ENCODE data around the gene VDAC2. TPM values are rescaled to one million over a fixed set of nuclear protein-coding genes. Genes with fewer than 3 reads are reported as not detected.

Gene VDAC2
- total RNA-seq, 1 experiment from 2014 or later = 200 TPM

DNA sequence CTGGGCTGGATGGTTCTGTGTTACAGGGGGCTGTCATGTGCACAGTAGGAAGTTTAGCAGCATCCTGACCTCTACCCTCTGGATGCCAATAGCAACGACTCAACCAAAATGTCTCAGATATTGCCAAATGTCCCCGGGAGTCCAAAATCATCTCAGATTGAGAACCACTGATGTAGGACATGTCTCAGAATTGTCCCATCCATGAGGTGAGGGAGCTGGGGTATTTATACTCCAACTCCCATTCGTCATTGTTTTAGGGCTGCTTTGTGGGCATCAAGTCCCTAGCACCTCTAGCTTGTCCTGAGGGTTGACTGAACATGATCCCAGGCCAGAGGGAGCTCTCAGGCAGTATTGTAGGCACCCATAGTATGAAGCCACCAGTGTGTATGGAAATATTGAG lies 50.4 kb downstream of the VDAC2 start:
- H3K9me3 ChIP-seq = no peaks in the 10 kb centered on the region

DNA sequence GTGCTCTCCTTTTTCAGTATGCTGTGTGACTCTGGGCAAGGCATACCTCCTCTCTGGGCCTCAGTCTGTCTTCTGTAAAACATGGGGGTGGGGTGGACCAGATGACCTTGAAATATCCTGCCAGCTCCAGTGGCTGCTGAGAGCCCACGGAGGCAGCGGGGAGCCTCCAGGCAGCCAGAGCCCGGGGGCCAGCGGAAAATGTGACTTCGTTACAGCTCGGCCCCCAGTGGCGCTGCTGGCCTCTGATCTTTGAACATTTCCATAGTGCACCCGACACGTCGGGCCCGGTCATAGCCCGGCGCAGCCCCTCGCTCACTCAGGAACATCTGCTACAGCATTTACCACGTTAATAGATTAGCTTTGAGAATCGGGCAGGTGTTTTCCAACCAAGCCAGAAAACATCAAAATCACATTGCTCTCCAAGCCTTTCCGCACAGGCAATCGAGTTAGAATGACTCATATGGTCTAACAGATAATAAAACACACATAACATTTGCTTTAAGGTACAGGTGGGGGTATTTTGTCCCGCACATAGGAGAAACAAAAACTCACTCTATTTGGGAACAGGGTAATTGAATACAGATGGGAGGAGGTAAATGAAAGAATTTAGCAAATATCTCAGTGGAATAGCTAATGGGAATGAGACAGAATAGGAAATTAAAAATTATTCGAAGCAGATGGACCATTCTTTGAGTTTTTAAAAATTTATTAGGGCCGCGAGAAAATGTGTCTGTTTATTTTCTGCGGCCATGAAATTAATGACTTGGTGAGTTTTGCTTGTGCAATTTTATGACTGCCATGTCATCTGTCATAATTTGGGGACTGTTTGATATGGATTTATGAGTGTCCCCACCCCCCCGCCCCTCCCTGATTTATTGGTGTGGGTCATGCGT lies 51.5 kb downstream of the VDAC2 start:
- H3K9me3 ChIP-seq = no peaks in the 10 kb centered on the region
- no peaks in the 10 kb centered on the region for H3K27me3 ChIP-seq
- no peaks in the 10 kb centered on the region for H3K36me3 ChIP-seq
- no peak for DNase-seq
- H3K4me3 ChIP-seq = no peak overlapping the region

More for the DNA sequence above, 50.4 kb downstream of the VDAC2 start:
- DNase-seq = no peak
- H3K4me3 ChIP-seq = no peak overlapping the region
- no peaks in the 10 kb centered on the region for H3K36me3 ChIP-seq
- no peaks in the 10 kb centered on the region for H3K27me3 ChIP-seq

DNA sequence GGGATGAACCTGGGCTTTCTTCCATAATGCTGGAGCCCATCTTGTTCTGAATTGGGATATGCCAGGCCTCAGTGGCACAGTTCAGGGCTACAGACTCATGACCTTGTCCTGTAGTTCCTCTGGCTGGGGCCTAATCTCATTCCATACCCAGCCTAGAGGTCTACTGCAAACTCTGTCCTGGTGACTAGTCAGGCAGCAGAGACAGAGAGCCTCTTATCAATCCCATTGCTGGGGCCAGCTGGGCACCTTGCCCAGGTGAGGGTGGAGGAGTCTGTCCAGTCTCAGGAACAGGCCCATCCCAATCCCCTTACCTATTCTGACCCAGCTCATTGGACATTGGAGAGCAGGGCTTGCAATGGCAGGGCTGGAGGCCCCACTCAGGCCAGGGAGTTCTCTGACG lies 53.2 kb downstream of the VDAC2 start:
- DNase-seq = no peak
- no peak overlapping the region for H3K4me3 ChIP-seq
- no peaks in the 10 kb centered on the region for H3K36me3 ChIP-seq
- no peaks in the 10 kb centered on the region for H3K9me3 ChIP-seq
- H3K27me3 ChIP-seq = no peaks in the 10 kb centered on the region

DNA sequence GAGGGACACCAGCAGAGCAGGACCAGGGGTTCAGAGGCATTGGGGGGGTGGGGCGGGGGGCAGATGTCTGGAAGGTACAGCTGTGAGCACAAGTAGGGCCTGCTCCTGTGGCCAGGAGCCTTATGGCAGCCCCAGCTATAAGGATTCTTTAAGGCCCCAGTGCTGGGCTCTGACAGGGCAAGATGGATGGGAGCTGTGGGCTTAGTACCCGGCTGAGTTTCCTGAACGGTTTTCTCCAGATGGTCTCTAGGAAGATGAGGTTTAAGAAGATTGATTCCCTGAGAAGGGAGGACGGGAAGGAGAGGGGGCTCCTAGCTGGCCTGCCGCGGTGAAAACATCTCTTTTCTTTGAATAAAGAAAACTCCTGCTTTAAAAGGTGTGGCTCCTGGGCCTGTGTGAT lies 55.3 kb downstream of the VDAC2 start:
- DNase-seq = no peak
- H3K27me3 ChIP-seq = no peaks in the 10 kb centered on the region
- H3K9me3 ChIP-seq = no peaks in the 10 kb centered on the region
- no peak overlapping the region for H3K4me3 ChIP-seq
- no peaks in the 10 kb centered on the region for H3K36me3 ChIP-seq

DNA sequence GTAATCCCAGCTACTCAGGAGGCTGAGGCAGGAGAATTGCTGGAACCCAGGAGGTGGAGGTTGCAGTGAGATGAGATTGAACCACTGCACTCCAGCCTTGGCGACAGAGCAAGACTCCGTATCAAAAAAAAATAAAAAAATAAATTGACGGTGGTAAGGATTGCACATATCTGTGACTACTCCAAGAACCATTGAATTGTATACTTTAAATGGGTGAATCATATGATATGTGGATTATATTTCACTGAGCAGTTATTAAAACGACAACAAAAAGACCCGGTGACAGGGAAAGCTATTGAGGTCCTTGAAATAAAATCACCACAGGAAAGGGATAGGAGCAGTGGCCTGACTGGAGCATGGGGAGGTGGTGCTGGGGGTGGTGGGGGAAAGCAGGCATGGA lies 56.3 kb downstream of the VDAC2 start:
- no peak for DNase-seq
- no peaks in the 10 kb centered on the region for H3K36me3 ChIP-seq

DNA sequence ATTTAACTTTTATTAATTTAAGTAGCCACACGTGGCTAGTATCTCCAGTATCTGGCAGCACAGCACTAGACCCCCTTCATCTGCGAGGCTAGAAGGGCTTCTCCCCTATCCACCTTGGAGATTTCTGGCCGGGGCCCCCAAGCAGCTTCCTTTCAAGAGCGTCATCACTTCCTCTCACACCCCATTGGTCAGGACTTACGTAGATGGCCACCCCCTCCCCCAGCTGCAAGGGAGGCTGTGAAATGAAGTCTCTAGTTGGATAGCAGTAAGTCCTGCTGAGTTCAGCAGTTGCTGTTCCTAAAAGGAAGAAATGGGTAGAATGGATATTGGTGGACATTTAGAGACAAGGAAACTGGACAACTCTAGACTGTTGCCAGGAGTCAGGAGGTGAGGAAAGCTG lies 59.0 kb downstream of the VDAC2 start:
- H3K36me3 ChIP-seq = no peaks in the 10 kb centered on the region
- H3K4me3 ChIP-seq = no peak overlapping the region
- no peaks in the 10 kb centered on the region for H3K27me3 ChIP-seq
- no peaks in the 10 kb centered on the region for H3K9me3 ChIP-seq
- no peak for DNase-seq

More for the DNA sequence above, 56.3 kb downstream of the VDAC2 start:
- Histone ChIP-seq H3K27me3 (no peaks in the 10 kb centered on the region), H3K4me3 (no peak overlapping the region), H3K9me3 (no peaks in the 10 kb centered on the region)

DNA sequence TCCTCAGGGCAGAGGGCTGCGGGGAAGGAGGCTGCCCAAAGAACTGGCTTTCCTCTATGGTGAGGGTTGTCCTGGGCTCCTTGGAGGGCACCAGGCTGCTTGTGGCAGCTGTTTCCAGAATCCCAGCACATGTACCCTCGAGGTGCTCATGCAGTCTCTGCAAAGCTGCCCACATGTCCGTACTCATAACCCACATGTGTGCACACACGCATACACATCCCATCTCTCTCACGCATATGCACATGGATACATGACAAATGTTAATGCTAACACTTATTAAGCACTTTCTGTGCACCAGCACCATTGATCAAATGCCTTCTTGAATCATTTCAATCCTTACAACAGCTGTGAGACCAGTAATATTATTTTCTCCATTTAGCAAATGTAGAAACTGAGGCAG lies 61.5 kb downstream of the VDAC2 start:
- no peaks in the 10 kb centered on the region for H3K36me3 ChIP-seq
- H3K4me3 ChIP-seq = no peak overlapping the region
- H3K27me3 ChIP-seq = no peaks in the 10 kb centered on the region
- DNase-seq = no peak
- no peaks in the 10 kb centered on the region for H3K9me3 ChIP-seq

DNA sequence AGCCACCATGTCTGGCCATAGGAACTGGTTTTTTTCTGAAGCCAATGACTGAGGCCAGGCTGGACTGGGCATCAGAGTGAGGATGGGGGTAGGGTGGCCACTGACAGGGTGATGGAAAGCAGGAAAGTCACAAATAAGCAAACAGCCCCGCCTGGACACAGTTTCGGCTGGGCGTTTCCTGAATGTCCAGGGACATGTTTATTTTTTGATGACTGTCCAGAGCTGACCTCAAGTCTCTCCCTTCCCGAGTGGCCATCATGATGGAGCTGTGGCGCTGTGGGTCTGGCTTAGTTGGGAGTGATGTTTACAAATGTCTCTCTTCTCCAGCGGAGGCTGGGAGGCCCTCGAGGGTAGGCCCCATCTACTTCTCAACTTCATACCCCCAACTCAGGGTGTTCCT lies 62.3 kb downstream of the VDAC2 start:
- no peaks in the 10 kb centered on the region for H3K9me3 ChIP-seq
- H3K4me3 ChIP-seq = no peak overlapping the region
- no peaks in the 10 kb centered on the region for H3K36me3 ChIP-seq
- H3K27me3 ChIP-seq = no peaks in the 10 kb centered on the region
- peak; percentile 13 for DNase-seq

DNA sequence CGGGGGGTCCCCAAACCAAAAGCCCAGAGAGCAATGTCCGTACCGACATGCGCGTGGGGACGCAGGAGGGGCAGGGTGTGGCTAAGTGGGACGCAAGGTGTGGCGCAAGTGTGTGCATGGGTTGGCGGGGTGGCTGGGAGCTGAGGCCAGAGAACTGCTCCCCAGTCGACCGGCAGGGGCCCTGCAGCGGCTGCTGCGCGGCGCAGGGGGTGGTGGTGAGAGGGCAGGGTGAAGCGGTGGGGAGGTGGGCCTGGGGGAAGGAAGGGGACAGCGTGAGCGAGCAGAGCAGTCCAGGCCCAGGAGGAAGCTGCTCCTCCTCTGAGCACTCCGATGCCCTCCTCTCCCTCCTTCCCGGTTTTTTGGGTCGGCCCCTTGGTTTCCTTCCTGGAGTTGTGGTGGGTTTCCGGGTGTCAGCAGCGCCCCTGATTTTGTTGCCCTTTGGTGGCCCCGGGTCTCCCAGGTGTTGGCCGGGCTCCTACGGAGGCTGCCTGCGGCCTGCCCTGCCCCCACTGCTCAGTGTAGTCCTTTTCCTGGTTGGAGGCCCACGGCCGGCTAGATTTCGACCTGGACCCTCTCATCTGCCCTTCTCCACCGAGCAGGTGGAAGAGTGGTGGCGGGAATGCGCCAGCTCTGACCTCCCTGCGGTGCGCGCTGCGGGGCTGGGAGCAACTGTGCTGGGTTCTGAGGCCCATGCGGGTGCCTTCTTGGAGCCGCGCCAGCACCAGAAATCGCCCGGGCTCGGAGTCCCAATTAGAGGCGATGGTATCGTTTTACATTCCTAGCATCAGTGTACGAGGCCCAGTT lies 65.7 kb downstream of the VDAC2 start:
- Histone ChIP-seq H3K27me3 (no peaks in the 10 kb centered on the region), H3K9me3 (no peaks in the 10 kb centered on the region), H3K4me3 (no peak overlapping the region), H3K36me3 (no peaks in the 10 kb centered on the region)
- no peak for DNase-seq

DNA sequence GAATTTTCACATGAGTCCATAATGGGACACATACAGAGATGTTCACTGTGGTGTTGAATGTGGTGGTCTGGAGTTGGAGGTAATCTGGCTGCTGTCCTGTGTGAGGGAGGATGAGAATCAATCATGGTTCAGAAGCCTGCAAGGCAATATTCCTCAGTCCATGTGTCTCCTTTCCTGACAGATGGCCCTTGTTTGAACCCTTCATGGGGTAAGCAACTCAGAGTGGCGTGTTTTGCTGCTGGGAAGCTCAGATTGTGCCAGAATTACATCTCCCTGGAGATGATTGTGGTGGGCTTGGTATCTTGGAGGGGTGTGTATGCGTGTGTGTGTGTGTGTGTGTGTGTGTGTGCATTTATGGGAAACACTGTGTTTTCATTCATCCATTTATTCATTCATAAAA lies 69.6 kb downstream of the VDAC2 start:
- Histone ChIP-seq H3K27me3 (no peaks in the 10 kb centered on the region), H3K36me3 (no peaks in the 10 kb centered on the region), H3K4me3 (no peak overlapping the region), H3K9me3 (no peaks in the 10 kb centered on the region)
- no peak for DNase-seq

Other genes starting within 250 kb of the VDAC2 start
- 6.9 and 15.0 TPM in 2 replicates for gene SAMD8, start 99.1 kb upstream of the VDAC2 start, total RNA-seq (2014; rRNA removed; shearing (Covaris generic); ENCODE audit: low replicate concordance)
- gene COMTD1, start 25.2 kb downstream of the VDAC2 start, total RNA-seq (2014; rRNA removed; shearing (Covaris generic); ENCODE audit: low replicate concordance) = 18.1 and 33.0 TPM in 2 replicates
- gene ZNF503, start 191.0 kb downstream of the VDAC2 start, total RNA-seq (2014; rRNA removed; shearing (Covaris generic); ENCODE audit: low replicate concordance) = 6.2 and 8.8 TPM in 2 replicates
- gene LRMDA, start 220.8 kb downstream of the VDAC2 start, total RNA-seq (2014; rRNA removed; shearing (Covaris generic); ENCODE audit: low replicate concordance) = 1.3 TPM in 1 of 2 replicates, not detected in the other

All from MG63 (cell line).